Spleen (tissue), 7 donors: ENCODE data around the gene SCUBE1.

ENCODE experiments used
- POLR2A ChIP-seq, 3 donors: fragments of 450-650 bp; IDR thresholded peaks; one replicate each; pipeline ENCODE4 v1.5.1; 2017; ENCODE audit warnings: antibody characterized with exemption in 3 of 3, mild to moderate bottlenecking in 1 of 3
- TF ChIP-seq, protein P1 (sequence below), 11 experiments: fragments of 200-600 bp in 7 of 11; fragments of 450-650 bp in 4 of 11; sonication (generic) in 4 of 11; IDR thresholded peaks in 8 of 11; conservative IDR thresholded peaks in 3 of 11; 1 replicate in 7 of 11; 2 replicates in 4 of 11; pipeline versions ENCODE4 v1.4.0 to v1.8.0; 2016 to 2021; ENCODE audit warnings: antibody characterized with exemption in 11 of 11, inconsistent platforms in 4 of 11, mild to moderate bottlenecking in 1 of 11
- donor health status: DM: no; HTN: no; CAD: no; lungs with moderate emphysema.
- donor health status: DM: no; HTN: no; CAD: no.
- donor health status: DM: no; HTN: no; CAD: no.

DNA sequence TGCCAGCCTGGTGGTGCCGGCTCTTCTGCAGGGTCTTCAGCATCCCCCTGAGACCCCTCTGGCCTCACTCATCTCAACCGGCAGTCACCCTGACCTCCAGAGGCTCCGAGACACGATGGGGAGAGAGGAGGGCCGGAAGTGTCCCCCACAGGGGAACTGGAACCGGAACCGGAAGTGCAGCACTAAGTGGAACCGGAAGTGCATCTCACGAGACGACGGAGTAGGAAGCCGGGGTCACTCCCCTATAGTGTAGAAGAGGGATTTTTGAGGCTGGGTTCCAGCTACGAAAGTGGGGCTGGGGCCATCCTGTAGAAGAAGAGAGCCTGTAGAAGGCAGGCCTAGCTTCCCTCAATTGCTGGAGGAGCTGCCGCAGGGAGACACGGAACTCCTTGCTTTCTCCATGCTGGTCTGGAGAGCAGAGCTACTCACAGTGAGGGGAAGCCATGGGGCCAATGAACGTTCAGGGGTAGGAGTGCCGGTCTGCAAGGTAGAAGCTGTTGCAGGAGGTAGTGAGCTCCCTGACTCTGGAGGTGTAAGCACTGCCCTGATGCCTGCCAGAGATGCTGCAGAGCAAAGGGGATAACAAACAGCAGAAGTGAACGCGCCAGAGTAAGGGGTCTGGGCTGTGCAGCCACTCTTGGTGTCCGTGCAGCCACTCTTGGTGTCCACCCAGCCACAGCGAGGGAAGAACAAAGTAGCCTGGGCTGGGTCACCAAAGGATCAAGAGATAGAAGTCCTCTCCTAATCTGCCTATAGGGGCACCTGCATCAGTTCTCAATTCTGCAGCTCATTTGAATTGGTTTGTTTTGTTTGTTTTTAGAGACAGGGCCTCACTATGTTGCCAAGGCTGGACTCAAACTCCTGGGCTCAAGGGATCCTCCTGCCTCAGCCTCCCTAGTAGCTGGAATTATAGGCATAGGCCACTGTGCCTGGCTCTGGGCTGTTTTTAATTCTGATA lies 21.9 kb downstream of the SCUBE1 start:
- TF ChIP-seq, protein P1, sequence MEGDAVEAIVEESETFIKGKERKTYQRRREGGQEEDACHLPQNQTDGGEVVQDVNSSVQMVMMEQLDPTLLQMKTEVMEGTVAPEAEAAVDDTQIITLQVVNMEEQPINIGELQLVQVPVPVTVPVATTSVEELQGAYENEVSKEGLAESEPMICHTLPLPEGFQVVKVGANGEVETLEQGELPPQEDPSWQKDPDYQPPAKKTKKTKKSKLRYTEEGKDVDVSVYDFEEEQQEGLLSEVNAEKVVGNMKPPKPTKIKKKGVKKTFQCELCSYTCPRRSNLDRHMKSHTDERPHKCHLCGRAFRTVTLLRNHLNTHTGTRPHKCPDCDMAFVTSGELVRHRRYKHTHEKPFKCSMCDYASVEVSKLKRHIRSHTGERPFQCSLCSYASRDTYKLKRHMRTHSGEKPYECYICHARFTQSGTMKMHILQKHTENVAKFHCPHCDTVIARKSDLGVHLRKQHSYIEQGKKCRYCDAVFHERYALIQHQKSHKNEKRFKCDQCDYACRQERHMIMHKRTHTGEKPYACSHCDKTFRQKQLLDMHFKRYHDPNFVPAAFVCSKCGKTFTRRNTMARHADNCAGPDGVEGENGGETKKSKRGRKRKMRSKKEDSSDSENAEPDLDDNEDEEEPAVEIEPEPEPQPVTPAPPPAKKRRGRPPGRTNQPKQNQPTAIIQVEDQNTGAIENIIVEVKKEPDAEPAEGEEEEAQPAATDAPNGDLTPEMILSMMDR (IDR thresholded peaks at IDR 0.05 in 8 of 11, conservative IDR thresholded peaks at IDR 0.05 in 3 of 11), result no peak
- TF ChIP-seq POLR2A (IDR thresholded peaks at IDR 0.05), result no peak
